Breast epithelium (tissue), 4 donors: Measurements from ENCODE around the gene RAVER2. TPM values are rescaled to one million over a fixed set of nuclear protein-coding genes. Genes with fewer than 3 reads are reported as not detected.
"Not testable (repeated sequence)": the region's sequence is repeated elsewhere in the genome, so short reads cannot be mapped to it uniquely, and the experiment has no call there.

Source experiments
- DNase-seq, 2 donors: peaks; one replicate each; pipeline ENCODE4 v3.0.0-alpha.2; 2019; ENCODE audit warnings: low spot score in 2 of 2
- H3K27ac ChIP-seq, 2 donors: fragments of 200-600 bp; sonication (generic) in 1 of 2; one replicate each; pipeline ENCODE4 v1.5.1; 2016 to 2019; ENCODE audit warnings: mild to moderate bottlenecking in 1 of 2
- H3K27me3 ChIP-seq, 2 donors: fragments of 200-600 bp; sonication (generic) in 1 of 2; one replicate each; pipeline versions ENCODE4 v1.5.1 to v1.6.0; 2017 to 2019; ENCODE audit warnings: control low read depth in 1 of 2, mild to moderate bottlenecking in 1 of 2
- H3K36me3 ChIP-seq: fragments of 200-600 bp; one replicate; pipeline ENCODE4 v1.5.1; 2019
- H3K4me1 ChIP-seq, 2 donors: fragments of 200-600 bp; sonication (generic); one replicate each; pipeline ENCODE4 v1.5.1; 2016 to 2019; ENCODE audit warnings: control low read depth in 1 of 2
- H3K4me3 ChIP-seq, 3 donors: fragments of 200-600 bp; sonication (generic); 1 replicate in 2 of 3; 2 replicates in 1 of 3; pipeline ENCODE4 v1.5.1; 2016 to 2019; ENCODE audit warnings: mild to moderate bottlenecking in 3 of 3, moderate library complexity in 2 of 3
- H3K9me3 ChIP-seq, 2 donors: fragments of 200-600 bp; sonication (generic) in 1 of 2; one replicate each; pipeline ENCODE4 v1.5.1; 2016 to 2019; ENCODE audit warnings: control low read depth in 1 of 2
- POLR2A ChIP-seq: fragments of 450-650 bp; IDR thresholded peaks from one replicate; pipeline ENCODE4 v1.6.1; 2016; ENCODE audit warnings: antibody characterized with exemption, mild to moderate bottlenecking, moderate library complexity
- POLR2AphosphoS5 ChIP-seq, 3 donors: sonication (generic); formaldehyde crosslinking; IDR thresholded peaks; one replicate each; pipeline ENCODE4 v1.6.1; 2017; ENCODE audit warnings: antibody characterized with exemption in 3 of 3
- intact Hi-C: fragments of 100-400 bp; cut with DNase I; formaldehyde crosslinking; loops from one replicate; pipeline ENCODE4 v1.15.1; 2023; ENCODE audit warnings: low total_unique reads
- total RNA-seq, 3 donors: library from RNA; depleted of rRNA; stranded (reverse); fragments of >200 nt; gene quantifications; one replicate each; pipeline ENCODE4 v1.1.0, GENCODE V29; 2016
- TF ChIP-seq, protein P1 (sequence below), 3 donors: fragments of 450-650 bp; IDR thresholded peaks; one replicate each; pipeline ENCODE4 v1.5.1; 2016 to 2017; ENCODE audit warnings: antibody characterized with exemption in 3 of 3, mild to moderate bottlenecking in 3 of 3, moderate library complexity in 3 of 3

Gene RAVER2
- total RNA-seq, 3 donors from 2014 or later = 6.6 to 21.1 (median 17.0) TPM

GRCh38 chr1:64701886-64702285 lies 43.0 kb upstream of the RAVER2 start:
- Histone ChIP-seq H3K36me3 (no peaks in the 10 kb centered on the region), H3K9me3 (no peaks in the 10 kb centered on the region), H3K4me1 (no peaks in the 10 kb centered on the region), H3K27me3 (no peaks in the 10 kb centered on the region), H3K4me3 (no peak overlapping the region), H3K27ac (no peak overlapping the region)
- DNase-seq = no peak
- no peak for TF ChIP-seq POLR2A
- no peak for TF ChIP-seq POLR2AphosphoS5 (IDR thresholded peaks at IDR 0.05)
- TF ChIP-seq, protein P1, sequence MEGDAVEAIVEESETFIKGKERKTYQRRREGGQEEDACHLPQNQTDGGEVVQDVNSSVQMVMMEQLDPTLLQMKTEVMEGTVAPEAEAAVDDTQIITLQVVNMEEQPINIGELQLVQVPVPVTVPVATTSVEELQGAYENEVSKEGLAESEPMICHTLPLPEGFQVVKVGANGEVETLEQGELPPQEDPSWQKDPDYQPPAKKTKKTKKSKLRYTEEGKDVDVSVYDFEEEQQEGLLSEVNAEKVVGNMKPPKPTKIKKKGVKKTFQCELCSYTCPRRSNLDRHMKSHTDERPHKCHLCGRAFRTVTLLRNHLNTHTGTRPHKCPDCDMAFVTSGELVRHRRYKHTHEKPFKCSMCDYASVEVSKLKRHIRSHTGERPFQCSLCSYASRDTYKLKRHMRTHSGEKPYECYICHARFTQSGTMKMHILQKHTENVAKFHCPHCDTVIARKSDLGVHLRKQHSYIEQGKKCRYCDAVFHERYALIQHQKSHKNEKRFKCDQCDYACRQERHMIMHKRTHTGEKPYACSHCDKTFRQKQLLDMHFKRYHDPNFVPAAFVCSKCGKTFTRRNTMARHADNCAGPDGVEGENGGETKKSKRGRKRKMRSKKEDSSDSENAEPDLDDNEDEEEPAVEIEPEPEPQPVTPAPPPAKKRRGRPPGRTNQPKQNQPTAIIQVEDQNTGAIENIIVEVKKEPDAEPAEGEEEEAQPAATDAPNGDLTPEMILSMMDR (IDR thresholded peaks at IDR 0.05) = no peak
- intact Hi-C loops = no loop called here

GRCh38 chr1:64702670-64703069 lies 42.2 kb upstream of the RAVER2 start:
- intact Hi-C loops, H3K4me3 ChIP-seq, H3K27me3 ChIP-seq, H3K4me1 ChIP-seq, H3K36me3 ChIP-seq, DNase-seq, H3K27ac ChIP-seq, H3K9me3 ChIP-seq: not testable (repeated sequence)

DNA sequence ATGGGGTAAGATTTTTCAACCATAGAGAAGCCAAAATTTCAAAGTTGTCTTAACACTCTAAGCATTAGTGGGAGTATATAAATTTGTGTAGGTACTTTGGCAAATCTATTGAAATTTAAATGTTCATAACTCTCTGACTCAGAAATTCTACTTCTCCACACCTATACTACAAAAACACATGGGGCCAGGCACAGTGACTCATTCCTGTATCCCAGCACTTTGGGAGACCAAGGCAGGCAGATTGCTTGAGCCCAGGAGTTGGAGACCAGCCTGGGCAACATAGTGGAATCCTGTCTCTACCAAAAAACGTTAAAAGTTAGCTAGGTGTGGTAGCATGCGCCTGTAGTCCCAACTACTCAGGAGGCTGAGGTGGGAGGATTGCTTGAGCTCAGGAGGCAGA lies 41.3 kb upstream of the RAVER2 start:
- H3K4me3 ChIP-seq = no peak overlapping the region
- H3K4me1 ChIP-seq = no peaks in the 10 kb centered on the region
- H3K9me3 ChIP-seq = no peaks in the 10 kb centered on the region
- DNase-seq = no peak
- intact Hi-C loops = no loop called here
- H3K27me3 ChIP-seq = no peaks in the 10 kb centered on the region
- no peaks in the 10 kb centered on the region for H3K36me3 ChIP-seq
- TF ChIP-seq POLR2A (no peak), POLR2AphosphoS5 (IDR thresholded peaks at IDR 0.05) (no peak)
- TF ChIP-seq, protein P1 (IDR thresholded peaks at IDR 0.05) = no peak
- no peak overlapping the region for H3K27ac ChIP-seq

GRCh38 chr1:64705591-64705990 lies 39.3 kb upstream of the RAVER2 start:
- intact Hi-C loops = no loop called here
- H3K4me1 ChIP-seq = no peaks in the 10 kb centered on the region
- H3K4me3 ChIP-seq = no peak overlapping the region
- no peaks in the 10 kb centered on the region for H3K27me3 ChIP-seq
- DNase-seq = no peak
- H3K9me3 ChIP-seq = no peaks in the 10 kb centered on the region
- no peak overlapping the region for H3K27ac ChIP-seq
- TF ChIP-seq POLR2AphosphoS5 (IDR thresholded peaks at IDR 0.05) (no peak), POLR2A (no peak)
- TF ChIP-seq, protein P1 (IDR thresholded peaks at IDR 0.05) = no peak
- H3K36me3 ChIP-seq = no peaks in the 10 kb centered on the region

- Histone ChIP-seq H3K4me3 (no peak overlapping the region), H3K27ac (no peak overlapping the region), H3K4me1 (no peaks in the 10 kb centered on the region), H3K27me3 (no peaks in the 10 kb centered on the region), H3K9me3 (no peaks in the 10 kb centered on the region), H3K36me3 (no peaks in the 10 kb centered on the region)
- no peak for DNase-seq
- intact Hi-C loops = no loop called here
- TF ChIP-seq POLR2AphosphoS5 (IDR thresholded peaks at IDR 0.05) (no peak), POLR2A (no peak)
Measured at GRCh38 chr1:64711266-64711665, 33.6 kb upstream of the RAVER2 start.

DNA sequence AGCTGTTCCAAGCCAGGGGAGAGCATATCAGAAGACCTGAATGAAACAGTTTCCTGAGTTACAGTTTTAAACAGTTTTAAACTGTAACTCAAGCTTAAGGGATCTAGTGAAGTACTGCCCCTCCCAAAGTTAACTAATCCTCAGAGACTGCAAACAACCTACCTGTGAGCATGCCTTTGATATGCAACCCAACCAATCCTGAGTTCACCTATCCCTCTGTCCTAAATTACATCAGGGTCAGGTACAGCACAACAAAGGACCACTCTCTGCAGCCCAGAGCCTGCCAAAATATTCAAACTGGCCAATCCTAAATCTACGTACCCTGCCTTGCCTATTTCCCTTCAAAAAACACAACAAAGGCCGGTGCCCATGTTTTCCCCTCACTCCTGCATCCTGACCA lies 32.8 kb upstream of the RAVER2 start:
- Histone ChIP-seq H3K4me1 (no peaks in the 10 kb centered on the region), H3K9me3 (no peaks in the 10 kb centered on the region), H3K36me3 (no peaks in the 10 kb centered on the region), H3K27me3 (no peaks in the 10 kb centered on the region), H3K4me3 (no peak overlapping the region), H3K27ac (no peak overlapping the region)
- intact Hi-C loops = no loop called here
- TF ChIP-seq, protein P1 (IDR thresholded peaks at IDR 0.05) = no peak
- TF ChIP-seq POLR2A (no peak), POLR2AphosphoS5 (IDR thresholded peaks at IDR 0.05) (no peak)
- DNase-seq = no peak
